Neural progenitor cell (in vitro differentiated cells): ENCODE data around the gene PARVA. TPM values are rescaled to one million over a fixed set of nuclear protein-coding genes. Genes with fewer than 3 reads are reported as not detected.

Experiments
- DNase-seq: peaks from one replicate; pipeline ENCODE4 v3.0.0-alpha.2; 2016; ENCODE audit warnings: low spot score
- H2AFZ ChIP-seq: fragments of 200-600 bp; sonication (generic); replicated peaks from 2 replicates; pipeline ENCODE4 v1.6.1; 2016; ENCODE audit warnings: antibody characterized with exemption
- H3F3A ChIP-seq: fragments of 200-600 bp; sonication (generic); 2 replicates; pipeline ENCODE4 v1.6.1; 2016; ENCODE audit warnings: antibody characterized with exemption, low read depth
- H3K27ac ChIP-seq: fragments of 200-600 bp; sonication (generic); 2 replicates; pipeline ENCODE4 v1.5.1; 2016; ENCODE audit warnings: mild to moderate bottlenecking
- H3K27me3 ChIP-seq: fragments of 200-600 bp; sonication (generic); 2 replicates; pipeline ENCODE4 v1.6.1; 2016; ENCODE audit warnings: mild to moderate bottlenecking, moderate library complexity
- H3K36me3 ChIP-seq: fragments of 200-600 bp; sonication (generic); 2 replicates; pipeline ENCODE4 v1.5.1; 2016
- H3K4me1 ChIP-seq: fragments of 200-600 bp; sonication (generic); 2 replicates; pipeline ENCODE4 v1.6.1; 2016; ENCODE audit warnings: mixed run types
- H3K4me2 ChIP-seq: fragments of 200-600 bp; sonication (generic); 2 replicates; pipeline ENCODE4 v1.6.1; 2016
- H3K4me3 ChIP-seq: fragments of 200-600 bp; sonication (generic); 2 replicates; pipeline ENCODE4 v1.5.1; 2016
- H3K79me2 ChIP-seq: fragments of 200-600 bp; sonication (generic); 2 replicates; pipeline ENCODE4 v1.6.1; 2016; ENCODE audit warnings: low read depth
- H3K9ac ChIP-seq: fragments of 200-600 bp; sonication (generic); 2 replicates; pipeline ENCODE4 v1.6.1; 2016
- H3K9me3 ChIP-seq: fragments of 200-600 bp; sonication (generic); 2 replicates; pipeline ENCODE4 v1.5.1; 2016; ENCODE audit warnings: low read depth
- H4K20me1 ChIP-seq: fragments of 200-600 bp; sonication (generic); 2 replicates; pipeline ENCODE4 v1.6.1; 2016; ENCODE audit warnings: low read depth
- H3K27ac Mint-ChIP-seq: 3 replicates; pipeline ENCODE4 v1.8.0; 2021; ENCODE audit warnings: mixed read lengths
- H3K27me3 Mint-ChIP-seq: 2 replicates; pipeline ENCODE4 v1.8.0; 2022; ENCODE audit warnings: low read depth, mild to moderate bottlenecking, inconsistent platforms, moderate library complexity, mixed read lengths; ENCODE audit not compliant: insufficient read depth
- H3K36me3 Mint-ChIP-seq: 3 replicates; pipeline ENCODE4 v1.8.0; 2021; ENCODE audit warnings: mixed read lengths
- H3K4me1 Mint-ChIP-seq: 3 replicates; pipeline ENCODE4 v1.8.0; 2021; ENCODE audit warnings: mixed read lengths
- H3K4me3 Mint-ChIP-seq: 3 replicates; pipeline ENCODE4 v1.8.0; 2021; ENCODE audit warnings: mild to moderate bottlenecking, moderate library complexity, mixed read lengths
- H3K9me3 Mint-ChIP-seq: 3 replicates; pipeline ENCODE4 v1.8.0; 2020; ENCODE audit warnings: mixed read lengths
- EZH2 ChIP-seq: fragments of 200-600 bp; sonication (generic); IDR thresholded peaks from 2 replicates; pipeline ENCODE4 v1.6.1; 2017; ENCODE audit warnings: antibody characterized with exemption, mild to moderate bottlenecking, moderate library complexity
- EZH2phosphoT487 ChIP-seq: fragments of 200-600 bp; sonication (generic); IDR thresholded peaks from 2 replicates; pipeline ENCODE4 v1.6.1; 2017; ENCODE audit warnings: antibody characterized with exemption
- total RNA-seq: library from RNA; depleted of rRNA; stranded (reverse); fragments of >200 nt; gene quantifications from 2 replicates; pipeline ENCODE4 v1.2.3, GENCODE V29; 2015; ENCODE audit warnings: low replicate concordance
- TF ChIP-seq, protein P1 (sequence below): fragments of 200-600 bp; sonication (generic); IDR thresholded peaks from 2 replicates; pipeline ENCODE4 v1.5.1; 2017; ENCODE audit warnings: antibody characterized with exemption, mild to moderate bottlenecking

The PARVA gene
- total RNA-seq, 1 donor from 2014 or later: 15.3 TPM

DNA sequence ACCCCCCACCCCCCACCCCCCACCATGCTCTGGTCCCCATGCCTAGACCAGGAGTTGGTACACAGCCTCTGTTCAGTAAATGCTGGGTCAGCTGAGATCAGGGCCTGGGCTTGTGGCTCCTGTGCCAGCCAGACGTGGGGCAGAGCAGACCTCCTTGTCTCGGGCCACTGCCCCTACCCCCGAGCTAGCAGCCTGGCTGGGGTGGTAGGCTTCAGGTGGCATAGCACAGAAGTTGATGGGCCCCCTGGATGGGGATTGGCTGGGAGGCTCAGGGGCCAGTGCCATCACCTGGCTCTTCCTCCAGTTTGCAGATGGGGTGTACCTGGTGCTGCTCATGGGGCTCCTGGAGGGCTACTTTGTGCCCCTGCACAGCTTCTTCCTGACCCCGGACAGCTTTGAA is 139.9 kb downstream of the PARVA start:
- Histone ChIP-seq H4K20me1 (no peaks in the 10 kb centered on the region), H3K4me2 (no peak overlapping the region), H3K4me3 (no peak overlapping the region), H3K9ac (no peak overlapping the region), H2AFZ (no peak overlapping the region), H3K27ac (no peak overlapping the region), H3F3A (no peaks in the 10 kb centered on the region), H3K4me1 (no peaks in the 10 kb centered on the region), H3K9me3 (no peaks in the 10 kb centered on the region), H3K27me3 (no peaks in the 10 kb centered on the region), H3K79me2 (no peaks in the 10 kb centered on the region), H3K36me3 (no peaks in the 10 kb centered on the region)
- H3K36me3 Mint-ChIP-seq: no peaks in the 10 kb centered on the region
- TF ChIP-seq, protein P1, sequence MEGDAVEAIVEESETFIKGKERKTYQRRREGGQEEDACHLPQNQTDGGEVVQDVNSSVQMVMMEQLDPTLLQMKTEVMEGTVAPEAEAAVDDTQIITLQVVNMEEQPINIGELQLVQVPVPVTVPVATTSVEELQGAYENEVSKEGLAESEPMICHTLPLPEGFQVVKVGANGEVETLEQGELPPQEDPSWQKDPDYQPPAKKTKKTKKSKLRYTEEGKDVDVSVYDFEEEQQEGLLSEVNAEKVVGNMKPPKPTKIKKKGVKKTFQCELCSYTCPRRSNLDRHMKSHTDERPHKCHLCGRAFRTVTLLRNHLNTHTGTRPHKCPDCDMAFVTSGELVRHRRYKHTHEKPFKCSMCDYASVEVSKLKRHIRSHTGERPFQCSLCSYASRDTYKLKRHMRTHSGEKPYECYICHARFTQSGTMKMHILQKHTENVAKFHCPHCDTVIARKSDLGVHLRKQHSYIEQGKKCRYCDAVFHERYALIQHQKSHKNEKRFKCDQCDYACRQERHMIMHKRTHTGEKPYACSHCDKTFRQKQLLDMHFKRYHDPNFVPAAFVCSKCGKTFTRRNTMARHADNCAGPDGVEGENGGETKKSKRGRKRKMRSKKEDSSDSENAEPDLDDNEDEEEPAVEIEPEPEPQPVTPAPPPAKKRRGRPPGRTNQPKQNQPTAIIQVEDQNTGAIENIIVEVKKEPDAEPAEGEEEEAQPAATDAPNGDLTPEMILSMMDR: no peak
- TF ChIP-seq EZH2 (no peak), EZH2phosphoT487 (no peak)
- H3K4me3 Mint-ChIP-seq: no peak overlapping the region
- no peaks in the 10 kb centered on the region for H3K9me3 Mint-ChIP-seq
- H3K4me1 Mint-ChIP-seq: peaks cover 12% of the 10 kb centered on the region
- no peak overlapping the region for H3K27ac Mint-ChIP-seq
- peaks cover 2% of the 10 kb centered on the region for H3K27me3 Mint-ChIP-seq
- DNase-seq: no peak

DNA sequence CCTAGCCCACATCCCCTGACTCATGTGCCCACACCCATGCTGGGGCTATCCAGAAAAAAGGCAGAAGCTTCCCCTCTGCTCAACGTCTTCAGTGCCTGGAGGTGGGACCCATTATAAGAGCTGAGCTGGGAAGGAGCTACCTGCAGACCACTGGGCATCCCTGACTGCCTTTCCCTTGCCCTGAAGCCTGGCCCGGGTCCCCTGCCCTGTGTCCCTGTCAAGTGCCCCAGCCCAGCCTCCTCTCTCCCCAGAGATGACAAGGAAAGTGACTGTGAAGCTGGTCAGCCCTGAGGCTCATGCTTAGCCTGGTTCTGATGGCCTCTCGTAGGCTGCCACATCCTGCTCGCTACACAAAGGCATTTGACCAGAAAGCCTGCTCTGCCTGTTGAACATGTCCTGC is 140.4 kb downstream of the PARVA start:
- Histone ChIP-seq H3K4me1 (no peaks in the 10 kb centered on the region), H2AFZ (no peak overlapping the region), H3F3A (no peaks in the 10 kb centered on the region), H3K79me2 (no peaks in the 10 kb centered on the region), H3K36me3 (no peaks in the 10 kb centered on the region), H4K20me1 (no peaks in the 10 kb centered on the region), H3K4me3 (no peak overlapping the region), H3K27me3 (no peaks in the 10 kb centered on the region), H3K4me2 (no peak overlapping the region), H3K27ac (no peak overlapping the region), H3K9me3 (no peaks in the 10 kb centered on the region), H3K9ac (no peak overlapping the region)
- H3K9me3 Mint-ChIP-seq: no peaks in the 10 kb centered on the region
- H3K27ac Mint-ChIP-seq: no peak overlapping the region
- no peak overlapping the region for H3K4me3 Mint-ChIP-seq
- peaks cover 1% of the 10 kb centered on the region for H3K36me3 Mint-ChIP-seq
- H3K27me3 Mint-ChIP-seq: peaks cover 2% of the 10 kb centered on the region
- H3K4me1 Mint-ChIP-seq: peaks cover 12% of the 10 kb centered on the region
- no peak for TF ChIP-seq EZH2
- no peak for TF ChIP-seq EZH2phosphoT487
- TF ChIP-seq, protein P1: no peak
- no peak for DNase-seq

GRCh38 chr11:12518606-12519385 is 141.4 kb downstream of the PARVA start:
- Mint-ChIP-seq H3K27me3 (no peaks in the 10 kb centered on the region), H3K4me1 (peaks cover 12% of the 10 kb centered on the region), H3K27ac (peak overlapping the region; percentile 82), H3K4me3 (no peak overlapping the region), H3K36me3 (peaks cover 2% of the 10 kb centered on the region), H3K9me3 (no peaks in the 10 kb centered on the region)
- Histone ChIP-seq H3K79me2 (no peaks in the 10 kb centered on the region), H3K4me3 (no peak overlapping the region), H3K27ac (no peak overlapping the region), H4K20me1 (no peaks in the 10 kb centered on the region), H3K9ac (no peak overlapping the region), H2AFZ (no peak overlapping the region), H3K4me2 (no peak overlapping the region), H3K4me1 (no peaks in the 10 kb centered on the region), H3K9me3 (no peaks in the 10 kb centered on the region), H3K27me3 (no peaks in the 10 kb centered on the region), H3K36me3 (no peaks in the 10 kb centered on the region), H3F3A (no peaks in the 10 kb centered on the region)
- TF ChIP-seq EZH2: no peak
- no peak for TF ChIP-seq EZH2phosphoT487
- TF ChIP-seq, protein P1: no peak
- no peak for DNase-seq
